H1 (cell line): Measurements from ENCODE around the gene CORO2B. TPM values are rescaled to one million over a fixed set of nuclear protein-coding genes. Genes with fewer than 3 reads are reported as not detected.
"Not testable (repeated sequence)": the region's sequence is repeated elsewhere in the genome, so short reads cannot be mapped to it uniquely, and the experiment has no call there.

ENCODE experiments used
- CTCF ChIA-PET: fragments of 300-600 bp; sonication (Branson Sonifier 250); formaldehyde crosslinking; loops from one replicate; lab custom pipeline; 2021; ENCODE audit not compliant: partially characterized antibody; lab: Charles Lee
- POLR2A ChIA-PET: fragments of 300-600 bp; sonication (Branson Sonifier 250); formaldehyde crosslinking; loops from one replicate; lab custom pipeline; 2021; ENCODE audit warnings: inconsistent platforms; ENCODE audit not compliant: partially characterized antibody; lab: Charles Lee
- DNase-seq, 2 experiments: peaks; one replicate each; pipeline versions ENCODE4 v3.0.0 to v3.0.0-alpha.2; 2010 to 2022; ENCODE audit warnings: low spot score in 2 of 2, low read depth in 1 of 2, mixed read lengths in 1 of 2
- FAIRE-seq: peaks from 2 replicates; lab custom pipeline; 2011; peaks lifted over from hg19 to GRCh38; lab: Jason Lieb, UNC
- H2AFZ ChIP-seq: 2 replicates; pipeline ENCODE4 v1.8.1; 2012; ENCODE audit warnings: low read length, inconsistent platforms
- H2AK5ac ChIP-seq: 2 replicates; pipeline ENCODE4 v1.6.1; 2013; ENCODE audit warnings: low read depth, low read length
- H2BK120ac ChIP-seq: replicated peaks from 2 replicates; pipeline ENCODE3; 2013; ENCODE audit warnings: low read depth, low read length, inconsistent platforms
- H2BK12ac ChIP-seq: 2 replicates; pipeline ENCODE4 v1.6.1; 2013; ENCODE audit warnings: low read depth, low read length
- H2BK15ac ChIP-seq: 2 replicates; pipeline ENCODE4 v1.6.1; 2013; ENCODE audit warnings: low read length
- H2BK20ac ChIP-seq: 2 replicates; pipeline ENCODE4 v1.6.1; 2013; ENCODE audit warnings: low read length
- H2BK5ac ChIP-seq: 2 replicates; pipeline ENCODE4 v1.6.1; 2013; ENCODE audit warnings: low read depth, low read length
- H3K14ac ChIP-seq: 2 replicates; pipeline ENCODE4 v1.6.1; 2013; ENCODE audit warnings: inconsistent platforms; ENCODE audit not compliant: insufficient read length
- H3K18ac ChIP-seq: 2 replicates; pipeline ENCODE4 v1.6.1; 2013; ENCODE audit warnings: low read length; ENCODE audit errors: extremely low read depth
- H3K23ac ChIP-seq: 2 replicates; pipeline ENCODE4 v1.6.1; 2013; ENCODE audit warnings: inconsistent platforms; ENCODE audit not compliant: insufficient read length
- H3K23me2 ChIP-seq: 2 replicates; pipeline ENCODE4 v1.6.1; 2013; ENCODE audit warnings: low read depth, low read length
- H3K27ac ChIP-seq: 2 replicates; pipeline ENCODE4 v1.6.1; 2011; ENCODE audit warnings: low read depth, low read length, inconsistent platforms
- H3K27me3 ChIP-seq, 4 experiments: replicated peaks in 1 of 4; 1 replicate in 1 of 4; 2 replicates in 3 of 4; pipeline versions ENCODE4 v1.6.1 to v1.8.1; 2011 to 2013; ENCODE audit warnings: low read length in 3 of 4, mild to moderate bottlenecking in 3 of 4, inconsistent platforms in 2 of 4, mixed read lengths in 2 of 4, moderate library complexity in 1 of 4; ENCODE audit not compliant: control insufficient read depth in 3 of 4, insufficient read depth in 3 of 4; ENCODE audit errors: extremely low read depth in 1 of 4
- H3K36me3 ChIP-seq, 4 experiments: 2 replicates each; pipeline versions ENCODE4 v1.6.1 to v1.8.1; 2011 to 2013; ENCODE audit warnings: mild to moderate bottlenecking in 4 of 4, low read length in 3 of 4, moderate library complexity in 2 of 4, control low read depth in 1 of 4, inconsistent platforms in 1 of 4; ENCODE audit not compliant: insufficient read depth in 4 of 4, control insufficient read depth in 2 of 4
- H3K4ac ChIP-seq: replicated peaks from 2 replicates; pipeline ENCODE3; 2013; ENCODE audit warnings: low read length, low read depth, mixed read lengths, inconsistent platforms; ENCODE audit not compliant: insufficient read length
- H3K4me1 ChIP-seq, 4 experiments: replicated peaks in 1 of 4; 1 replicate in 1 of 4; 2 replicates in 3 of 4; pipeline versions ENCODE4 v1.6.1 to v1.8.1; 2011 to 2013; ENCODE audit warnings: low read length in 3 of 4, inconsistent platforms in 2 of 4, mixed read lengths in 1 of 4; ENCODE audit not compliant: insufficient read depth in 4 of 4, control insufficient read depth in 3 of 4
- H3K4me2 ChIP-seq, 2 experiments: 2 replicates each; pipeline versions ENCODE4 v1.6.1 to v1.8.1; 2011 to 2013; ENCODE audit warnings: low read depth in 2 of 2, low read length in 2 of 2, control low read depth in 1 of 2, inconsistent platforms in 1 of 2, mild to moderate bottlenecking in 1 of 2; ENCODE audit not compliant: insufficient read depth in 1 of 2
- H3K4me3 ChIP-seq, 4 experiments: fragments of 200-600, 300-600 bp in 1 of 4; sonication (generic), shearing (Covaris generic), sonication (Bioruptor Twin) in 1 of 4; 2 replicates each; pipeline versions ENCODE4 v1.5.1 to v1.8.1; 2011 to 2016; ENCODE audit warnings: low read length in 4 of 4, low read depth in 3 of 4, control low read depth in 2 of 4, inconsistent platforms in 2 of 4, mild to moderate bottlenecking in 2 of 4, mixed read lengths in 1 of 4, moderate library complexity in 1 of 4; ENCODE audit not compliant: insufficient read depth in 2 of 4; ENCODE audit errors: extremely low read depth in 1 of 4
- H3K56ac ChIP-seq: replicated peaks from 2 replicates; pipeline ENCODE3; 2013; ENCODE audit warnings: low read depth, mild to moderate bottlenecking, mixed read lengths, low read length, inconsistent platforms; ENCODE audit not compliant: insufficient read length
- H3K79me1 ChIP-seq: 2 replicates; pipeline ENCODE4 v1.6.1; 2013; ENCODE audit warnings: low read depth, low read length, control low read depth
- H3K79me2 ChIP-seq, 2 experiments: 2 replicates each; pipeline versions ENCODE4 v1.6.1 to v1.8.1; 2012 to 2013; ENCODE audit warnings: low read length in 2 of 2, mild to moderate bottlenecking in 2 of 2, inconsistent platforms in 1 of 2; ENCODE audit not compliant: insufficient read depth in 2 of 2, control insufficient read depth in 1 of 2
- H3K9ac ChIP-seq, 4 experiments: replicated peaks in 1 of 4; 1 replicate in 1 of 4; 2 replicates in 3 of 4; pipeline versions ENCODE4 v1.6.1 to v1.8.1; 2011 to 2013; ENCODE audit warnings: low read depth in 3 of 4, low read length in 3 of 4, control low read depth in 2 of 4, mild to moderate bottlenecking in 2 of 4, moderate library complexity in 2 of 4, inconsistent platforms in 1 of 4; ENCODE audit errors: extremely low read depth in 1 of 4
- H3K9me3 ChIP-seq, 2 experiments: 2 replicates each; pipeline versions ENCODE4 v1.6.1 to v1.8.1; 2012 to 2013; ENCODE audit warnings: mild to moderate bottlenecking in 2 of 2, moderate library complexity in 2 of 2, control low read depth in 1 of 2, inconsistent platforms in 1 of 2, low read depth in 1 of 2, low read length in 1 of 2, mixed read lengths in 1 of 2; ENCODE audit not compliant: insufficient read depth in 2 of 2
- H4K20me1 ChIP-seq, 2 experiments: replicated peaks in 1 of 2; 2 replicates each; pipeline versions ENCODE3 to v1.8.1; 2011 to 2013; ENCODE audit warnings: inconsistent platforms in 2 of 2, low read length in 2 of 2, mild to moderate bottlenecking in 1 of 2; ENCODE audit not compliant: insufficient read depth in 2 of 2, control insufficient read depth in 1 of 2
- H4K5ac ChIP-seq: 2 replicates; pipeline ENCODE4 v1.6.1; 2013; ENCODE audit warnings: low read length, low read depth, mixed read lengths, inconsistent platforms; ENCODE audit not compliant: insufficient read length
- H4K8ac ChIP-seq: 2 replicates; pipeline ENCODE4 v1.8.0; 2013; ENCODE audit warnings: mild to moderate bottlenecking, moderate library complexity, low read length, inconsistent platforms; ENCODE audit not compliant: insufficient read depth; ENCODE audit errors: extremely low read depth
- H4K91ac ChIP-seq: replicated peaks from 2 replicates; pipeline ENCODE3; 2013; ENCODE audit warnings: low read length, mixed read lengths, inconsistent platforms; ENCODE audit not compliant: insufficient read length
- WGBS, 2 experiments: shearing (Covaris generic) in 1 of 2; methylation state at CpG; one replicate each; pipeline versions ENCODE4 v1.1.6 to v1.1.7; 2013 to 2015; ENCODE audit warnings: low lambda C conversion rate in 2 of 2, mixed read lengths in 2 of 2, inconsistent platforms in 1 of 2, low coverage in 1 of 2, missing lambda C conversion rate in 1 of 2; ENCODE audit not compliant: insufficient replicate concordance in 2 of 2, insufficient coverage in 1 of 2, insufficient read length in 1 of 2; ENCODE audit errors: extremely low coverage in 1 of 2, missing lambda C conversion rate in 1 of 2; 5-methylcytosine and 5-hydroxymethylcytosine counted together
- polyA plus RNA-seq, 7 experiments: library from polyadenylated mRNA; depleted of rRNA in 3 of 7; stranded (reverse) in 5 of 7; unstranded in 2 of 7; fragments of >200 nt in 5 of 7; fragments of 200-250 nt in 2 of 7; gene quantifications; 1 replicate in 5 of 7; 2 replicates in 1 of 7; 4 replicates in 1 of 7; pipeline versions ENCODE4 v1.2.1 to v1.2.3, GENCODE V29; 2011 to 2013; ENCODE audit warnings: missing spikeins in 2 of 7, mixed read lengths in 2 of 7
- total RNA-seq: library from RNA; stranded (reverse); fragmentation: NEBNext Ultra II Directional; extraction: Animal tissue kit (Norgen Biotek cat#: 25700); gene quantifications from 2 replicates; pipeline ENCODE4 v1.2.1, GENCODE V29; 2021

CORO2B gene
- total and polyA plus RNA-seq, 2 of the 8 experiments (the other 6 are each of a cell fraction or from before 2014, with no cell fraction given), result 3.4 to 6.7 TPM

DNA sequence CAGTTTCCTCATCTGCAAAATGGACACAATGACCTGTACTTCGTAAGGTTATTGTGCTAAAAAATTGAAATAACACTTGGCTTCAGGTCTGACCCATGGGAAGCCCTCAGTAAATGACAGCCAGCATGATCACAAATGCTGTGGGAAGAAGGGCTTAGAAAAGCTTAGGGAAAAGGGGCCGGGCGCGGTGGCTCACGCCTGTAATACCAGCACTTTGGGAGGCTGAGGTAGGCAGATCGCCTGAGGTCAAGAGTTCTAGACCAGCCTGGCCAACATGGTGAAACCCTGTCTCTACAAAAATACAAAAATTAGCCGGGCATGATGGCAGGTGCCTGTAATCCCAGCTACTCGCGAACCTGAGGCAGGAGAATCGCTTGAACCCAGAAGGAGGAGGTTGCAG is 102.0 kb downstream of the CORO2B start:
- not testable (repeated sequence) for H3K23me2 ChIP-seq, H3K14ac ChIP-seq
- 90% methylated on average over 10 of the region's 10 CpGs; no CpG with 5 or more reads in 1 of the 2 experiments for WGBS, 2 experiments

More for the DNA sequence above, 102.0 kb downstream of the CORO2B start:
- H3K79me2 ChIP-seq, H3K36me3 ChIP-seq, H2BK12ac ChIP-seq, H2AFZ ChIP-seq, H2AK5ac ChIP-seq, H2BK5ac ChIP-seq, H2BK15ac ChIP-seq, DNase-seq, H4K8ac ChIP-seq, H3K27ac ChIP-seq, POLR2A ChIA-PET, H3K56ac ChIP-seq, H2BK20ac ChIP-seq, H2BK120ac ChIP-seq, H3K4me1 ChIP-seq, H3K23ac ChIP-seq, H3K9ac ChIP-seq, H3K4ac ChIP-seq, H3K4me2 ChIP-seq, H3K79me1 ChIP-seq, H4K91ac ChIP-seq, H4K5ac ChIP-seq, H3K27me3 ChIP-seq, FAIRE-seq, H3K4me3 ChIP-seq, H3K9me3 ChIP-seq, H3K18ac ChIP-seq, H4K20me1 ChIP-seq: not testable (repeated sequence)
- CTCF ChIA-PET, result interaction anchor here (1.2 to 35.0 kb wide), 7 partner anchors 10 to 148 kb away, joined by 3 to 721 read pairs (median 4); no protein-coding TSS in a partner anchor
